H1 (cell line): ENCODE results near the gene GREB1. TPM values are rescaled to one million over a fixed set of nuclear protein-coding genes. Genes with fewer than 3 reads are reported as not detected.
A peak's percentile ranks its signal among the peaks of the same experiment; 100 is the strongest.

ENCODE experiments used
- CTCF ChIA-PET: fragments of 300-600 bp; sonication (Branson Sonifier 250); formaldehyde crosslinking; loops from one replicate; lab custom pipeline; 2021; ENCODE audit not compliant: partially characterized antibody; lab: Charles Lee
- POLR2A ChIA-PET: fragments of 300-600 bp; sonication (Branson Sonifier 250); formaldehyde crosslinking; loops from one replicate; lab custom pipeline; 2021; ENCODE audit warnings: inconsistent platforms; ENCODE audit not compliant: partially characterized antibody; lab: Charles Lee
- DNase-seq, 2 experiments: peaks; one replicate each; pipeline versions ENCODE4 v3.0.0 to v3.0.0-alpha.2; 2010 to 2022; ENCODE audit warnings: low spot score in 2 of 2, low read depth in 1 of 2, mixed read lengths in 1 of 2
- FAIRE-seq: peaks from 2 replicates; lab custom pipeline; 2011; peaks lifted over from hg19 to GRCh38; lab: Jason Lieb, UNC
- H2AFZ ChIP-seq: 2 replicates; pipeline ENCODE4 v1.8.1; 2012; ENCODE audit warnings: low read length, inconsistent platforms
- H2AK5ac ChIP-seq: 2 replicates; pipeline ENCODE4 v1.6.1; 2013; ENCODE audit warnings: low read depth, low read length
- H2BK120ac ChIP-seq: replicated peaks from 2 replicates; pipeline ENCODE3; 2013; ENCODE audit warnings: low read depth, low read length, inconsistent platforms
- H2BK12ac ChIP-seq: 2 replicates; pipeline ENCODE4 v1.6.1; 2013; ENCODE audit warnings: low read depth, low read length
- H2BK15ac ChIP-seq: 2 replicates; pipeline ENCODE4 v1.6.1; 2013; ENCODE audit warnings: low read length
- H2BK20ac ChIP-seq: 2 replicates; pipeline ENCODE4 v1.6.1; 2013; ENCODE audit warnings: low read length
- H2BK5ac ChIP-seq: 2 replicates; pipeline ENCODE4 v1.6.1; 2013; ENCODE audit warnings: low read depth, low read length
- H3K14ac ChIP-seq: 2 replicates; pipeline ENCODE4 v1.6.1; 2013; ENCODE audit warnings: inconsistent platforms; ENCODE audit not compliant: insufficient read length
- H3K18ac ChIP-seq: 2 replicates; pipeline ENCODE4 v1.6.1; 2013; ENCODE audit warnings: low read length; ENCODE audit errors: extremely low read depth
- H3K23ac ChIP-seq: 2 replicates; pipeline ENCODE4 v1.6.1; 2013; ENCODE audit warnings: inconsistent platforms; ENCODE audit not compliant: insufficient read length
- H3K23me2 ChIP-seq: 2 replicates; pipeline ENCODE4 v1.6.1; 2013; ENCODE audit warnings: low read depth, low read length
- H3K27ac ChIP-seq: 2 replicates; pipeline ENCODE4 v1.6.1; 2011; ENCODE audit warnings: low read depth, low read length, inconsistent platforms
- H3K27me3 ChIP-seq, 4 experiments: replicated peaks in 1 of 4; 1 replicate in 1 of 4; 2 replicates in 3 of 4; pipeline versions ENCODE4 v1.6.1 to v1.8.1; 2011 to 2013; ENCODE audit warnings: low read length in 3 of 4, mild to moderate bottlenecking in 3 of 4, inconsistent platforms in 2 of 4, mixed read lengths in 2 of 4, moderate library complexity in 1 of 4; ENCODE audit not compliant: control insufficient read depth in 3 of 4, insufficient read depth in 3 of 4; ENCODE audit errors: extremely low read depth in 1 of 4
- H3K36me3 ChIP-seq, 4 experiments: 2 replicates each; pipeline versions ENCODE4 v1.6.1 to v1.8.1; 2011 to 2013; ENCODE audit warnings: mild to moderate bottlenecking in 4 of 4, low read length in 3 of 4, moderate library complexity in 2 of 4, control low read depth in 1 of 4, inconsistent platforms in 1 of 4; ENCODE audit not compliant: insufficient read depth in 4 of 4, control insufficient read depth in 2 of 4
- H3K4ac ChIP-seq: replicated peaks from 2 replicates; pipeline ENCODE3; 2013; ENCODE audit warnings: low read length, low read depth, mixed read lengths, inconsistent platforms; ENCODE audit not compliant: insufficient read length
- H3K4me1 ChIP-seq, 4 experiments: replicated peaks in 1 of 4; 1 replicate in 1 of 4; 2 replicates in 3 of 4; pipeline versions ENCODE4 v1.6.1 to v1.8.1; 2011 to 2013; ENCODE audit warnings: low read length in 3 of 4, inconsistent platforms in 2 of 4, mixed read lengths in 1 of 4; ENCODE audit not compliant: insufficient read depth in 4 of 4, control insufficient read depth in 3 of 4
- H3K4me2 ChIP-seq, 2 experiments: 2 replicates each; pipeline versions ENCODE4 v1.6.1 to v1.8.1; 2011 to 2013; ENCODE audit warnings: low read depth in 2 of 2, low read length in 2 of 2, control low read depth in 1 of 2, inconsistent platforms in 1 of 2, mild to moderate bottlenecking in 1 of 2; ENCODE audit not compliant: insufficient read depth in 1 of 2
- H3K4me3 ChIP-seq, 4 experiments: fragments of 200-600, 300-600 bp in 1 of 4; sonication (generic), shearing (Covaris generic), sonication (Bioruptor Twin) in 1 of 4; 2 replicates each; pipeline versions ENCODE4 v1.5.1 to v1.8.1; 2011 to 2016; ENCODE audit warnings: low read length in 4 of 4, low read depth in 3 of 4, control low read depth in 2 of 4, inconsistent platforms in 2 of 4, mild to moderate bottlenecking in 2 of 4, mixed read lengths in 1 of 4, moderate library complexity in 1 of 4; ENCODE audit not compliant: insufficient read depth in 2 of 4; ENCODE audit errors: extremely low read depth in 1 of 4
- H3K56ac ChIP-seq: replicated peaks from 2 replicates; pipeline ENCODE3; 2013; ENCODE audit warnings: low read depth, mild to moderate bottlenecking, mixed read lengths, low read length, inconsistent platforms; ENCODE audit not compliant: insufficient read length
- H3K79me1 ChIP-seq: 2 replicates; pipeline ENCODE4 v1.6.1; 2013; ENCODE audit warnings: low read depth, low read length, control low read depth
- H3K79me2 ChIP-seq, 2 experiments: 2 replicates each; pipeline versions ENCODE4 v1.6.1 to v1.8.1; 2012 to 2013; ENCODE audit warnings: low read length in 2 of 2, mild to moderate bottlenecking in 2 of 2, inconsistent platforms in 1 of 2; ENCODE audit not compliant: insufficient read depth in 2 of 2, control insufficient read depth in 1 of 2
- H3K9ac ChIP-seq, 4 experiments: replicated peaks in 1 of 4; 1 replicate in 1 of 4; 2 replicates in 3 of 4; pipeline versions ENCODE4 v1.6.1 to v1.8.1; 2011 to 2013; ENCODE audit warnings: low read depth in 3 of 4, low read length in 3 of 4, control low read depth in 2 of 4, mild to moderate bottlenecking in 2 of 4, moderate library complexity in 2 of 4, inconsistent platforms in 1 of 4; ENCODE audit errors: extremely low read depth in 1 of 4
- H3K9me3 ChIP-seq, 2 experiments: 2 replicates each; pipeline versions ENCODE4 v1.6.1 to v1.8.1; 2012 to 2013; ENCODE audit warnings: mild to moderate bottlenecking in 2 of 2, moderate library complexity in 2 of 2, control low read depth in 1 of 2, inconsistent platforms in 1 of 2, low read depth in 1 of 2, low read length in 1 of 2, mixed read lengths in 1 of 2; ENCODE audit not compliant: insufficient read depth in 2 of 2
- H4K20me1 ChIP-seq, 2 experiments: replicated peaks in 1 of 2; 2 replicates each; pipeline versions ENCODE3 to v1.8.1; 2011 to 2013; ENCODE audit warnings: inconsistent platforms in 2 of 2, low read length in 2 of 2, mild to moderate bottlenecking in 1 of 2; ENCODE audit not compliant: insufficient read depth in 2 of 2, control insufficient read depth in 1 of 2
- H4K5ac ChIP-seq: 2 replicates; pipeline ENCODE4 v1.6.1; 2013; ENCODE audit warnings: low read length, low read depth, mixed read lengths, inconsistent platforms; ENCODE audit not compliant: insufficient read length
- H4K8ac ChIP-seq: 2 replicates; pipeline ENCODE4 v1.8.0; 2013; ENCODE audit warnings: mild to moderate bottlenecking, moderate library complexity, low read length, inconsistent platforms; ENCODE audit not compliant: insufficient read depth; ENCODE audit errors: extremely low read depth
- H4K91ac ChIP-seq: replicated peaks from 2 replicates; pipeline ENCODE3; 2013; ENCODE audit warnings: low read length, mixed read lengths, inconsistent platforms; ENCODE audit not compliant: insufficient read length
- ASH2L ChIP-seq: fragments of 200-600, 300-600 bp; sonication (generic); IDR thresholded peaks from one replicate; pipeline ENCODE4 v1.7.1; 2017; ENCODE audit warnings: low read length
- BRCA1 ChIP-seq: IDR thresholded peaks from 2 replicates; pipeline ENCODE4 v1.6.1; 2012; ENCODE audit warnings: low read depth, low read length, improper control_type of control experiment
- CEBPB ChIP-seq: IDR thresholded peaks from 2 replicates; pipeline ENCODE4 v1.6.1; 2012; ENCODE audit warnings: low read depth, low read length
- FOSL1 ChIP-seq: IDR thresholded peaks from 2 replicates; pipeline ENCODE4 v1.6.1; 2011; ENCODE audit warnings: mild to moderate bottlenecking, low read depth, low read length, moderate library complexity; ENCODE audit not compliant: insufficient read depth
- HDAC6 ChIP-seq: IDR thresholded peaks from one replicate; pipeline ENCODE4 v1.7.1; 2012; ENCODE audit warnings: low read depth, mild to moderate bottlenecking, inconsistent platforms, low read length, moderate library complexity
- KDM4A ChIP-seq: IDR thresholded peaks from one replicate; pipeline ENCODE4 v1.7.1; 2012; ENCODE audit warnings: low read depth, mild to moderate bottlenecking, moderate library complexity, low read length, inconsistent platforms; ENCODE audit not compliant: severe bottlenecking
- MAFK ChIP-seq: IDR thresholded peaks from 2 replicates; pipeline ENCODE4 v1.6.1; 2012; ENCODE audit warnings: low read depth, mild to moderate bottlenecking, improper control_type of control experiment, low read length
- POLR2A ChIP-seq, 2 experiments: IDR thresholded peaks; 1 replicate in 1 of 2; 2 replicates in 1 of 2; pipeline ENCODE4 v1.6.1; 2011; ENCODE audit warnings: low read depth in 2 of 2, low read length in 2 of 2, mild to moderate bottlenecking in 2 of 2; ENCODE audit errors: control extremely low read depth in 1 of 2
- RXRA ChIP-seq: IDR thresholded peaks from 2 replicates; pipeline ENCODE4 v1.6.1; 2011; ENCODE audit warnings: low read depth, mild to moderate bottlenecking, low read length, moderate library complexity; ENCODE audit not compliant: insufficient read depth
- SIRT6 ChIP-seq: IDR thresholded peaks from one replicate; pipeline ENCODE4 v1.7.1; 2012; ENCODE audit warnings: low read length, inconsistent platforms
- SP2 ChIP-seq: IDR thresholded peaks from 2 replicates; pipeline ENCODE4 v1.6.1; 2012; ENCODE audit warnings: mild to moderate bottlenecking, low read length, inconsistent platforms
- SUZ12 ChIP-seq: fragments of 200-600 bp; sonication (generic); IDR thresholded peaks from 2 replicates; pipeline ENCODE4 v1.6.1; 2012; ENCODE audit warnings: mild to moderate bottlenecking, inconsistent platforms, low read length, moderate library complexity, mixed read lengths
- TAF1 ChIP-seq: IDR thresholded peaks from 2 replicates; pipeline ENCODE4 v1.6.1; 2011; ENCODE audit warnings: mild to moderate bottlenecking, low read depth, low read length
- TEAD4 ChIP-seq: IDR thresholded peaks from 2 replicates; pipeline ENCODE4 v1.6.1; 2012; ENCODE audit warnings: low read depth, low read length, inconsistent platforms, mixed read lengths
- WGBS, 2 experiments: shearing (Covaris generic) in 1 of 2; methylation state at CpG; one replicate each; pipeline versions ENCODE4 v1.1.6 to v1.1.7; 2013 to 2015; ENCODE audit warnings: low lambda C conversion rate in 2 of 2, mixed read lengths in 2 of 2, inconsistent platforms in 1 of 2, low coverage in 1 of 2, missing lambda C conversion rate in 1 of 2; ENCODE audit not compliant: insufficient replicate concordance in 2 of 2, insufficient coverage in 1 of 2, insufficient read length in 1 of 2; ENCODE audit errors: extremely low coverage in 1 of 2, missing lambda C conversion rate in 1 of 2; 5-methylcytosine and 5-hydroxymethylcytosine counted together
- polyA plus RNA-seq, 7 experiments: library from polyadenylated mRNA; depleted of rRNA in 3 of 7; stranded (reverse) in 5 of 7; unstranded in 2 of 7; fragments of >200 nt in 5 of 7; fragments of 200-250 nt in 2 of 7; gene quantifications; 1 replicate in 5 of 7; 2 replicates in 1 of 7; 4 replicates in 1 of 7; pipeline versions ENCODE4 v1.2.1 to v1.2.3, GENCODE V29; 2011 to 2013; ENCODE audit warnings: missing spikeins in 2 of 7, mixed read lengths in 2 of 7
- total RNA-seq: library from RNA; stranded (reverse); fragmentation: NEBNext Ultra II Directional; extraction: Animal tissue kit (Norgen Biotek cat#: 25700); gene quantifications from 2 replicates; pipeline ENCODE4 v1.2.1, GENCODE V29; 2021

GREB1 gene
- total and polyA plus RNA-seq, 2 of the 8 experiments (the other 6 are each of a cell fraction or from before 2014, with no cell fraction given): 7.9 to 43.4 TPM

DNA sequence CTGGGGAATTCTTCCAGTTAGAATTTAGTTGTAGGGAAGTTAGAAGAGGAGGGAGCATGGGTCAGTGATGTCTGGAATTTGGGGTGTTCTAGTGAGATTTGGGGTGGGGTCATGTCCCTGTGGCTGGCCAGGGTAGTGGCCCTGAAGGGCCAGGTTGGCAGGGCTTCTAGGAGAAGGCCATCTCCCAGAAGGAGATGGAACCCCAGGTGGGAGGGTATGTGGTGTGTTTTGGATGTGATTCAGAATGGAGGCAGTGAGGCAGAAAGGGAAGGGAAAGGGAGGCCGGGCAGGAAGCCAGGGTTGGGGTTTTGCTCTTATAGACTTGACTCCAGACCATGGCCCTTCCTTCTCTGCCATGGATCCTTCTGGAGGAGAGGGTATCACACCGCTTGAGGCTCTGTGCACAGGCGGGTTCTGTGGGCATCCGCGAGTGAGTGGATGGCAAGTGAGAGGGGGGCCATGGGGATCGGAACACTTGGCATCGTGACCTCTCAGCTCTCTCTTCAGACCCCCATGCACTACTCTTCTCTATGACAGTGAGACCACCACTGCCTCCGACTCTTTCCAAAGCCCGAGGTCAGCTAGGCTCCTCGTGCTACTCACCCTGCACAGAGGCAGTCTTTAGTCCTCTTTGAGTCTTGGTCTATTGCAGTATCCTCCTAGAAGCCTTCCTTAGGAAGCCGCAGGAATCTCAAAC is 7.3 kb downstream of the GREB1 start:
- peak overlapping the region; percentile 76; the same call in 1 of the 2 replicates for H2BK20ac ChIP-seq
- no peak overlapping the region for H3K4ac ChIP-seq
- H3K27me3 ChIP-seq: no peaks in the 10 kb centered on the region
- H4K91ac ChIP-seq: peak overlapping the region; percentile 36
- peaks cover 2% of the 10 kb centered on the region; the same call in 1 of the 2 replicates for H3K23me2 ChIP-seq
- H3K27ac ChIP-seq: no peak overlapping the region
- H2BK15ac ChIP-seq: peak overlapping the region; percentile 74; the same call in 1 of the 2 replicates
- peaks cover 13 to 36% (median 27%) of the 10 kb centered on the region in 4 experiments for H3K4me1 ChIP-seq
- no peak overlapping the region for H4K8ac ChIP-seq
- H2AK5ac ChIP-seq: peak overlapping the region; percentile 76; the same call in 1 of the 2 replicates
- ChIA-PET CTCF (interaction anchor here (1.4 to 22.6 kb wide), 3 partner anchors 25 to 61 kb away, joined by 4 to 377 read pairs (median 13); no protein-coding TSS in a partner anchor), POLR2A (interaction anchor here (1.0 kb wide), 2 partner anchors 23 to 42 kb away, joined by 3 to 4 read pairs; no protein-coding TSS in a partner anchor)
- peaks cover 0 to 11% of the 10 kb centered on the region in 2 experiments; a peak in 2 of 4 replicates for H3K79me2 ChIP-seq
- DNase-seq: no peak
- no peak for FAIRE-seq
- H4K5ac ChIP-seq: no peak overlapping the region
- H3K36me3 ChIP-seq: no peaks in the 10 kb centered on the region
- peaks cover 7% of the 10 kb centered on the region for H3K79me1 ChIP-seq
- H2BK5ac ChIP-seq: peak overlapping the region; percentile 40; the same call in 1 of the 2 replicates
- no peak overlapping the region for H3K23ac ChIP-seq
- no peak overlapping the region for H3K14ac ChIP-seq
- peak overlapping the region in 1 of 2 experiments; percentile 43; a peak in 1 of 4 replicates for H3K4me2 ChIP-seq
- H3K9ac ChIP-seq: no peak overlapping the region
- H3K18ac ChIP-seq: peak overlapping the region; percentile 64; the same call in 1 of the 2 replicates
- H4K20me1 ChIP-seq: peaks cover 0 to 8% of the 10 kb centered on the region in 2 experiments
- peak overlapping the region; percentile 72 for H2BK12ac ChIP-seq
- WGBS, 2 experiments: 93% methylated on average over 11 of the region's 11 CpGs; no CpG with 5 or more reads in 1 of the 2 experiments
- H2AFZ ChIP-seq: no peak overlapping the region
- peak overlapping the region in 1 of 4 experiments; percentile 16; a peak in 1 of 8 replicates for H3K4me3 ChIP-seq
- H3K56ac ChIP-seq: no peak overlapping the region
- H3K9me3 ChIP-seq: no peaks in the 10 kb centered on the region
- no peak overlapping the region for H2BK120ac ChIP-seq
- TF ChIP-seq TEAD4: no peak
- TF ChIP-seq ASH2L: no peak
- no peak for TF ChIP-seq FOSL1
- TF ChIP-seq CEBPB: no peak
- TF ChIP-seq POLR2A (IDR thresholded peaks at IDR 0.05; ENCODE audit: control extremely low read depth in 1 of 2, low read depth in 2 of 2, low read length in 2 of 2): no peak
- TF ChIP-seq RXRA: no peak
- no peak for TF ChIP-seq SUZ12
- no peak for TF ChIP-seq SP2
- no peak for TF ChIP-seq BRCA1
- TF ChIP-seq KDM4A: no peak
- no peak for TF ChIP-seq MAFK
- TF ChIP-seq SIRT6: no peak
- no peak for TF ChIP-seq TAF1
- no peak for TF ChIP-seq HDAC6
